ENCODE results near the gene FGD3. TPM values are rescaled to one million over a fixed set of nuclear protein-coding genes. Genes with fewer than 3 reads are reported as not detected.

FGD3 gene
- total and polyA plus RNA-seq, 2 of the 8 experiments (the other 6 are each of a cell fraction or from before 2014, with no cell fraction given), result 1.4 to 1.9 TPM

GRCh38 chr9:93031629-93032430 lies 84.5 kb downstream of the FGD3 start:
- no peak overlapping the region for H3K27ac ChIP-seq (ENCODE audit: low read depth, low read length)
- FAIRE-seq (no peak), DNase-seq (ENCODE audit: low read depth in 1 of 2, low spot score in 2 of 2) (no peak)
- H4K20me1 ChIP-seq (replicated peaks in 1 of 2; ENCODE audit: control insufficient read depth in 1 of 2, insufficient read depth in 2 of 2, low read length in 2 of 2), result peaks cover 0 to 3% of the 10 kb centered on the region in 2 experiments
- H3K79me2 ChIP-seq (ENCODE audit: control insufficient read depth in 1 of 2, insufficient read depth in 2 of 2, low read length in 2 of 2), result no peaks in the 10 kb centered on the region
- H3K4ac ChIP-seq (replicated peaks; ENCODE audit: insufficient read length, low read depth, low read length), result no peak overlapping the region
- no peak overlapping the region for H3K56ac ChIP-seq (replicated peaks; ENCODE audit: insufficient read length, low read depth, low read length)
- H3K23ac ChIP-seq (ENCODE audit: insufficient read length), result no peak overlapping the region
- no peak overlapping the region for H3K9ac ChIP-seq (replicated peaks in 1 of 4; ENCODE audit: extremely low read depth in 1 of 4, low read depth in 3 of 4, low read length in 3 of 4)
- POLR2A ChIA-PET (ENCODE audit: partially characterized antibody), result no interaction called here
- CTCF ChIA-PET (ENCODE audit: partially characterized antibody), result interaction anchor here (1.0 to 1.3 kb wide), 2 partner anchors 29 to 77 kb away, joined by 3 read pairs; no protein-coding TSS in a partner anchor
- H4K5ac ChIP-seq (ENCODE audit: insufficient read length, low read depth, low read length), result no peak overlapping the region
- no peak overlapping the region for H2BK20ac ChIP-seq (ENCODE audit: low read length)
- H2BK5ac ChIP-seq (ENCODE audit: low read depth, low read length), result no peak overlapping the region
- TF ChIP-seq CHD2 (IDR thresholded peaks at IDR 0.05; ENCODE audit: low read length) (no peak), GABPA (IDR thresholded peaks at IDR 0.05; ENCODE audit: borderline replicate concordance, insufficient read depth, low read length) (no peak), SIN3A (conservative IDR thresholded peaks at IDR 0.05 in 1 of 2, IDR thresholded peaks at IDR 0.05 in 1 of 2; ENCODE audit: low read depth in 1 of 2, low read length in 2 of 2) (no peak)
- no peak overlapping the region for H3K4me3 ChIP-seq (ENCODE audit: extremely low read depth in 1 of 4, insufficient read depth in 2 of 4, low read depth in 3 of 4, low read length in 4 of 4)
- no peak overlapping the region for H2BK15ac ChIP-seq (ENCODE audit: low read length)
- no peak overlapping the region for H4K8ac ChIP-seq (ENCODE audit: extremely low read depth, insufficient read depth, low read length)
- H3K27me3 ChIP-seq (replicated peaks in 1 of 4; ENCODE audit: control insufficient read depth in 3 of 4, extremely low read depth in 1 of 4, insufficient read depth in 3 of 4, low read length in 3 of 4), result no peaks in the 10 kb centered on the region
- no peak overlapping the region for H2AFZ ChIP-seq (ENCODE audit: low read length)
- H2BK12ac ChIP-seq (ENCODE audit: low read depth, low read length), result no peak overlapping the region
- peaks cover 0 to 2% (median 0%) of the 10 kb centered on the region in 4 experiments; a peak in 1 of 7 replicates for H3K4me1 ChIP-seq (replicated peaks in 1 of 4; ENCODE audit: control insufficient read depth in 3 of 4, insufficient read depth in 4 of 4, low read length in 3 of 4)
- no peak overlapping the region for H2AK5ac ChIP-seq (ENCODE audit: low read depth, low read length)
- H3K9me3 ChIP-seq (ENCODE audit: insufficient read depth in 2 of 2, low read depth in 1 of 2, low read length in 1 of 2), result no peaks in the 10 kb centered on the region
- H4K91ac ChIP-seq (replicated peaks; ENCODE audit: insufficient read length, low read length), result no peak overlapping the region
- H3K79me1 ChIP-seq (ENCODE audit: low read depth, low read length), result no peaks in the 10 kb centered on the region
- H3K36me3 ChIP-seq (ENCODE audit: control insufficient read depth in 2 of 4, insufficient read depth in 4 of 4, low read length in 3 of 4), result no peaks in the 10 kb centered on the region
- H3K18ac ChIP-seq (ENCODE audit: extremely low read depth, low read length), result no peak overlapping the region
- H3K4me2 ChIP-seq (ENCODE audit: insufficient read depth in 1 of 2, low read depth in 2 of 2, low read length in 2 of 2), result no peak overlapping the region
- WGBS, 2 experiments (ENCODE audit: extremely low coverage in 1 of 2, insufficient coverage in 1 of 2, insufficient read length in 1 of 2, insufficient replicate concordance in 2 of 2, low coverage in 1 of 2, low lambda C conversion rate in 2 of 2, missing lambda C conversion rate in 1 of 2), result 82% methylated on average over 10 of the region's 10 CpGs; no CpG with 5 or more reads in 1 of the 2 experiments
- no peak overlapping the region for H2BK120ac ChIP-seq (replicated peaks; ENCODE audit: low read depth, low read length)
- H3K14ac ChIP-seq (ENCODE audit: insufficient read length), result no peak overlapping the region
- peaks cover 5% of the 10 kb centered on the region; the same call in 1 of the 2 replicates for H3K23me2 ChIP-seq (ENCODE audit: low read depth, low read length)

All from H1 (cell line).